ENCODE data around the gene TDP2. TPM values are rescaled to one million over a fixed set of nuclear protein-coding genes. Genes with fewer than 3 reads are reported as not detected.
"Not testable (repeated sequence)": the region's sequence is repeated elsewhere in the genome, so short reads cannot be mapped to it uniquely, and the experiment has no call there.

Gene TDP2
- total RNA-seq, 1 donor, result 24.8 TPM

DNA sequence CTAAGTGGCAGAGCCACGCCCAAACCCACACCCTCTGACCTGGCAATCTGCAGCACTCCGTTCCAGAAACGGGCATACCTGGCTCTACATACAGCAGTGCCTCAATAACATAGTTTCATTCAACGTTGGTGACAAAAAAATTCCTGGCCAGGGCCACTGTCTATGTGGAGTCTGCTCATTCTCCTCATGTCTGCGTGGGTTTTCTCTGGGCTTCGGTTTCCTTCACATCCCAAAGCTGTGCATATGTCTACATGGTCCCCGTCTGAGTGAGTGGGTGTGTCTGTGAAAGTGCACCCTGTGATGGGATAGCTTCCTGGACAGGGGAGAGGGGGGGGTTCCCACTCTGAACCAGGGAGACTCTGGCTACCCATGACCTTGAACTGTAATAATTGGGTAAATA is 22.8 kb downstream of the TDP2 start:
- Histone ChIP-seq H3K27me3 (ENCODE audit: insufficient read depth, low read length) (peaks cover 24% of the 10 kb centered on the region), H3K4me3 (ENCODE audit: low read length) (no peak overlapping the region), H3K4me1 (ENCODE audit: insufficient read depth, low read length) (peaks cover 10% of the 10 kb centered on the region), H3K9me3 (ENCODE audit: low read depth, low read length) (no peaks in the 10 kb centered on the region)

DNA sequence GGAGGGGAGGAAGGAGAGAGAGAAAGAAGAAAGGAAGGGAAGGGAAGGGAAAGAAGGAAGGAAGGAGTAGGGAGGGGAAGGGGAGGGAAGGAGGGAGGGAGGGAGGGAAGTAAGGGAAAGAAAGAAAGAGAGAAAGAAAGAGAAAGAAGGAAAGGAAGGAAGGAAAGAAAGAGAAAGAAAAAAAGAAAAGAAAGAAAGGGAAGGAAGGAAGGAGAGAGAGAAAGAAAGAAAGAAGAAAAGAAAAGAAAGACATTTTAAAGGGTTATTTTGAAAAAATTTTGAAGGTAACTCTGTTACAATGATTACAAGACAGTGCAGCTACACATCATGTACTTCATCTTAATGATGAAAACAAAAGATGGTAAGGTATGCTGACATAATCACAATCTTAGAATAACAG is 24.6 kb downstream of the TDP2 start:
- H3K4me3 ChIP-seq (ENCODE audit: low read length), result no peak overlapping the region
- peaks cover 10% of the 10 kb centered on the region for H3K4me1 ChIP-seq (ENCODE audit: insufficient read depth, low read length)
- H3K27me3 ChIP-seq (ENCODE audit: insufficient read depth, low read length), result peaks cover 24% of the 10 kb centered on the region
- no peaks in the 10 kb centered on the region for H3K9me3 ChIP-seq (ENCODE audit: low read depth, low read length)

DNA sequence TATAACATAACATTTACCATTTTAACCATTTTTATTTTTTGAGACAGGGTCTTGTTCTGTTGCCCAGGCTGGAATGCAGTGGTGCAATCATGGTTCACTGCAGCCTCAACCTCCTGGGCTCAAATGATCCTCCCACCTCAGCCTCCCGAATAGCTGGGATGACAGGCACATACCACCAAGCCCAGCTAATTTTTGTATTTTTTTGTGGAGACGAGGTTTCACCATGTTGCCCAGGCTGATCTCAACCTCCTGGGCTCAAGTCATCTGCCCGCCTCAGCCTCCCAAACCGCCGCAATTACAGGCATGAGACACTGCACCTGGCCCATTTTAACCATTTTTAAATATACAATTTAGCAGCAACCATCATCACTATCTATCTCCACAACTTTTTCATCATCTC is 26.1 kb downstream of the TDP2 start:
- H3K27me3 ChIP-seq (ENCODE audit: insufficient read depth, low read length), result peaks cover 29% of the 10 kb centered on the region
- H3K4me3 ChIP-seq (ENCODE audit: low read length); H3K4me1 ChIP-seq (ENCODE audit: insufficient read depth, low read length); H3K9me3 ChIP-seq (ENCODE audit: low read depth, low read length): not testable (repeated sequence)

DNA sequence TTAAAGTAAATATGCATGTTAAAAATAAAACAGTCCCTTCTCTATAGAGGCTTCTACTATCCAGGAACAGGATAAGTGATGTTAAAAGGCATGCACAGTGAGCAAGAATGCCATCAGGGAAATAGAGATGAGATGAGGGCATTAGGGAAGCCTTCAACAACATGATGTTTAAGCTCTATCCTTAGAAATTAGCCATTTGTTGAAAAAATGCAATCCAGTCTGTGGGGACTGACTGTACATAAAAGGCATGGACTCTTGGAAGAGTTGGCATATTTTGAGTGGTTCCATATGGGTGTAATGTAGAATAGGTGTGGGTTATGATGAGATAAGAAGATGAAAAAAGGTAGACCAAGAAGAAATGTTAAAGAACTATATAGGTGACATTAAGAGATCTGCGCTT is 26.5 kb downstream of the TDP2 start:
- Histone ChIP-seq H3K4me1 (ENCODE audit: insufficient read depth, low read length) (no peaks in the 10 kb centered on the region), H3K9me3 (ENCODE audit: low read depth, low read length) (no peaks in the 10 kb centered on the region), H3K27me3 (ENCODE audit: insufficient read depth, low read length) (peaks cover 29% of the 10 kb centered on the region), H3K4me3 (ENCODE audit: low read length) (no peak overlapping the region)

DNA sequence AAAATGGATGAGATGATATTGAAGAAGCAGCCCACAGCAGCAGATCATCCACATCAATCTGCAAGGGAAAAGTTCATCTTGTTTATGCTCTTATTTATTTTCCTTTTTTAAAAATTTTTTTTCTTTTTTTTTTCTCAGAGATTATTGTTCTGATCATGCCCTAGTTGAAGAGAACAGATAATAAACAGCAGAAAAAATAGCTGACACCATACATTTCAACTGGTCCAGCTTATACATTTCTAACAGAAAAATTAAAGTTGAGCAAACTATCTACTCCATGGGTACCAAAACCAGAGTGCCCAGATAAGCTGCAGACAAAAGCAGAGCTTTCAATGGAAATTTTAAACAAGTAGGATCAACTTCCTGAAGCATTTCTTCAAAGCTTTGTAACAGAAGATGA is 30.0 kb downstream of the TDP2 start:
- no peaks in the 10 kb centered on the region for H3K4me1 ChIP-seq (ENCODE audit: insufficient read depth, low read length)
- no peak overlapping the region for H3K4me3 ChIP-seq (ENCODE audit: low read length)
- peaks cover 16% of the 10 kb centered on the region for H3K27me3 ChIP-seq (ENCODE audit: insufficient read depth, low read length)
- H3K9me3 ChIP-seq (ENCODE audit: low read depth, low read length), result no peaks in the 10 kb centered on the region

DNA sequence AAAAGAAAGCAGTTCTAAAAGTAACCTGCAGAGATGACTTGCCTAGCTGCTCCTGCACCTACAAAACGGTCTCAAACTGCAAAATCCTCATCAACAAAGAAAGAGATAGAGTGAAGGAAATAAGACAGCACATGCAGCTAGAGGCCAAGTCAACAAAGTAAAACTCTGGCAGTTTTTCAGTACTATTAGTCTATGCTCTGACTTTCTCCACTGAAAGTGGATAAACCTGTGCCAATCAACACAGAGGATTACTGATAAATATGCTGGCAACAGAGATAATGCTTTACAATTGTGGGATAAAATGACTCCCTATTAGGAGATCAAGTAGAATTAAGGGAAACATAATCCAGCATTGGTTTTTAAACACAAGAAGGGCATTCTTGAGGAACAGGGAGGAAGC is 34.1 kb downstream of the TDP2 start:
- Histone ChIP-seq H3K4me1 (ENCODE audit: insufficient read depth, low read length) (no peaks in the 10 kb centered on the region), H3K27me3 (ENCODE audit: insufficient read depth, low read length) (peaks cover 16% of the 10 kb centered on the region), H3K4me3 (ENCODE audit: low read length) (no peak overlapping the region), H3K9me3 (ENCODE audit: low read depth, low read length) (no peaks in the 10 kb centered on the region)

DNA sequence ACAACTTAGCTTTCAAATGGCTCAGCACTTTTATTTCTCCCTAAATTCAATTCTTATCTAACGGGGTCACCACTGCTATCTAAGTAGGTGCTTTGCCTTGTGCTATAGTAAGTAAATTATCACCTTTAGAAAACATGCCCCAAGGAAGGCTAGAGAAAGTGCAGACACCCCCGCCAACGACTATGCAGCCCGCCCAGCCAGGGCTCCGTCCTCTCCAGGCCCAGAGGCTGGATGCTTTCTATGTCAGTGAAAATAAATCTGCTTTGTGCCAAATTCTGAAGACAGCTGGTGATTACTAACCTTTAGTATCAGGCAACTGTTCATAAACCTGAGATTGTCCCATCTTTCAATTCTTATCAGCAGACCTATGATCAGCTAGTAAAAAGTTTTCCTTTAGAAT is 35.0 kb downstream of the TDP2 start:
- Histone ChIP-seq H3K4me1 (ENCODE audit: insufficient read depth, low read length) (no peaks in the 10 kb centered on the region), H3K9me3 (ENCODE audit: low read depth, low read length) (no peaks in the 10 kb centered on the region), H3K4me3 (ENCODE audit: low read length) (no peak overlapping the region), H3K27me3 (ENCODE audit: insufficient read depth, low read length) (peaks cover 16% of the 10 kb centered on the region)

DNA sequence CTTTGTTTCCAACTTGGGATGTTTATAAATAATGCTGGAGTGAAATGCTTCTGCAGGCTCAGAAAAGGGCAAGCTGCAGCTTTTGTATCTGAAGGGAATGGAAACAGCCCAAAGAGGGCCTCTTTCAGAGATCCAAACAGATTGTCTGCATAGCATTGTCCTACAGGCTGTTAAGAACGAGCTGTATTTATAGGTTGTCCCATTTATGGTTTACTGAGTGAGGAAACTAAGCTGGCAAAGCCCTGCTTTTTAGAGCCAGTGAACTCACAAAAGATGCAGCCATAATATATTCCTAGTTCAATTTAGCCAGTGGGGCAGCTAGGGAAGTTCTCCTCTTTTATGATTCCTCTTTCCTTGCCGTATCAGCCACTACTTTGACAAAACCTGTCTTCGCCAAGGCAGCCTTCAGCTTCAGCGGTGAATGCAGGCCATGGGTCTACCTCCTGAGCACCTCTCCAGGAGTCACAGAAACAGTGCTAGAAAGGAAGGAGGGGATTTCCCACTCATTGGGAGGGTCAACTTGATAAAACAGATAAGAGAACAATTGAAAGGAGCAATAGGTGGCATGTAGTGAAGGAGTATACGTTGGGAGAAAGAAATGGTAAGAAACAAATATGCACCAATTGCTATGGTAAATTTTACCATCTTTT is 35.7 kb downstream of the TDP2 start:
- no peak overlapping the region for H3K4me3 ChIP-seq (ENCODE audit: low read length)
- no peaks in the 10 kb centered on the region for H3K9me3 ChIP-seq (ENCODE audit: low read depth, low read length)
- peaks cover 14% of the 10 kb centered on the region for H3K27me3 ChIP-seq (ENCODE audit: insufficient read depth, low read length)
- H3K4me1 ChIP-seq (ENCODE audit: insufficient read depth, low read length), result no peaks in the 10 kb centered on the region

DNA sequence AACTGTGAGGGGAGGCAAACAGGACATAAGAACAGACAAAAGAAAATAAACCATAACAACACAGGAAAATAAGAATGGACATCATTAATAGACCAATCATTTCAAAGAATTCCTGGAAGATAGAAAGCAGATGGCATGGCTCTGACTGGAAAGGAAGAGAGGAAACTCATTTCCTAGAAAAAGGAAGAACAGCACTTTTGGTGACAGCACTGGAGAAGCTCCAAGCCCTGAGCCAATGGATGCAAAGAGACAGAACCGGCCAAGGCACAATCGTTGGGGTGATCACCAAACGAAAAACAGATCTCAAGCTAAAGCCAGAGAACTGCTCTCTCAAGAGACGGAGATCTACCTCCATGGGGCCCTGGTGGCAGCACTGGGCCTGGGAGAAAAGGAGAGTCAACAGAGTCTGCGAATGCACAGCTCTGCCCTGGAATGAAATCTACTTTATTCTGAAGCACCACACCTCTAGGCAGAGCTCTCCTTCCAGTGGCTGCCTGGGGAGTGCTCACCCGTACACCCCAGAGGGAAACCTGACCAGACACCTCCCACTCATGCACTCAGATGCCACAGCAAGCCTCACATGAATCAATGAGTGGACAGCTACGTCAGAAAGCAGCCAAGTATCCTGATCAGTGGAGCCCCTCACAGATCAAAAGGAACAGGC is 44.9 kb downstream of the TDP2 start:
- Histone ChIP-seq H3K4me3 (ENCODE audit: low read length) (no peak overlapping the region), H3K9me3 (ENCODE audit: low read depth, low read length) (no peaks in the 10 kb centered on the region), H3K4me1 (ENCODE audit: insufficient read depth, low read length) (no peaks in the 10 kb centered on the region), H3K27me3 (ENCODE audit: insufficient read depth, low read length) (no peaks in the 10 kb centered on the region)

DNA sequence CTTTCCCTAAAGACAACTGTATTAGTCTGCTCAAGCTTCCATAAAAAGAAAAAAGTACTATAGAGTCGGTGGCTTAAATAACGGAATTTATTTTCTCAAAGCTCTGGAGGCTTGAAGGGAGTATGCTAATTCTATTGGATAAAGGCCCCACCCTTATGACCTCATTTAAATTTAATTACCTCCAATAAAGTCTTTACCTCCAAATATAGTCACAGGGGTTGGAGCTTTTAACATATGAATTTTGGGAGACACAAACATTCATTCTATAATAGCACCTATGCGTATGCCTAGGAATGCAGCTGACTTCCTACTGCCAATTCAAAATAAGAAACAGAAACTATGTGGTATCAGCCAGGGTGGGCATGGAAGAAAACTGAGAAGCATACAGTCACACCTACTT is 46.1 kb downstream of the TDP2 start:
- Histone ChIP-seq H3K4me1 (ENCODE audit: insufficient read depth, low read length) (no peaks in the 10 kb centered on the region), H3K4me3 (ENCODE audit: low read length) (no peak overlapping the region), H3K27me3 (ENCODE audit: insufficient read depth, low read length) (no peaks in the 10 kb centered on the region), H3K9me3 (ENCODE audit: low read depth, low read length) (no peaks in the 10 kb centered on the region)

DNA sequence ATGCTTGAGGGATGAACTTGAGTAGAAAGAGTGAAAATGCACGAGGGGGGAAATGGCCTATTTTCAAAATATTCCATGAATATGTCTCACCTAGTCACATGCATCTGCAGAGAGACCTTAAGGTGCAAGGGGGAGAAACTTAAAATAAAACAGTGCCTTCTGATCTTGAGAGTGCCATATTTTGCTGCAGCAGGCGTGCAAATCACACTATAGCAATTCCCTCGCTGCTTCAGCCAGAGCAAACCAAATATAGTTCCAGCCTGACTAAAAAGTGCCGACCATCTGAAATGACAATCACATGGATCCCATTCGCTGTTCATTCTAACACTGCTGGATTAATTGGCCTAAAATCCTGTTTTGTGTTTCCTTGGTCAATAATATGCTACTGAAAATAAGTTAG is 47.0 kb downstream of the TDP2 start:
- Histone ChIP-seq H3K4me3 (ENCODE audit: low read length) (no peak overlapping the region), H3K9me3 (ENCODE audit: low read depth, low read length) (no peaks in the 10 kb centered on the region), H3K4me1 (ENCODE audit: insufficient read depth, low read length) (no peaks in the 10 kb centered on the region), H3K27me3 (ENCODE audit: insufficient read depth, low read length) (no peaks in the 10 kb centered on the region)

DNA sequence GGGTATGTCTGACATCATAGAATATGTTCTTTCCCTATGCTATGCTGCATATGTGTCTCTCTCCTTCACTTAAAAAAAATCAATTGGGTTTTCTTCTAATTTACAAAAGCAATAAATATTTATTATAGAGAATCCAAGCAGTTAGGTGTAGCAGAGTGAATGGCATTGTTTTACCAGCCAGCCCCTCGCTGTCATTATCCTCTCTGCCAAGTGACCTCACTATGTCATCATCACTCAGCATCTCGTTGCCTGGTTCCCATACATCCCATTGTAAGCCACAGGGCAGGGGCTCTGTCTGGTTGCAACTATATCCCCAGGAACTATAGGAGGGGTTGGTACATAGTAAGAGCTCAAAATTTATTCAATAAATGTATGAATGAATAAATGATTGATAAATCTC is 52.1 kb downstream of the TDP2 start:
- no peak overlapping the region for H3K4me3 ChIP-seq (ENCODE audit: low read length)
- no peaks in the 10 kb centered on the region for H3K4me1 ChIP-seq (ENCODE audit: insufficient read depth, low read length)
- peaks cover 4% of the 10 kb centered on the region for H3K27me3 ChIP-seq (ENCODE audit: insufficient read depth, low read length)
- H3K9me3 ChIP-seq (ENCODE audit: low read depth, low read length), result no peaks in the 10 kb centered on the region

DNA sequence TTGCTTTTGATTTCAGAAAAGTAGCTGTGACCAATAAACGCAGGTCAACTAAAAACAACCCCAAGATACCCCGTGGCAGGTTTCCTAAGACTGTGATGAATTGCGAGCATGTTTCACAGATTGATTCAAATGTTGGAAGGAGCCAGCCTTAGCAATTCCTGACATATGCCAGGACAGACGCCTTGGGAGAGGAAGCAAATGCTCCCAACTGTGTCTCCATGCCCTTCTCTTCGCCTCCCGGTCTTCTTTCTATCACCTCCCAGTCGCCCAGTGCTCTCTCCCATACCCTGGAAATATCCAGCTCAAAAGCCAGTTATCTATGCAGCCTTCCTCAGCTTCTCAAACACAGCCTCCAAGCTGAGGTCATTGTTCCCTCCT is 52.7 kb downstream of the TDP2 start:
- peaks cover 4% of the 10 kb centered on the region for H3K27me3 ChIP-seq (ENCODE audit: insufficient read depth, low read length)
- H3K9me3 ChIP-seq (ENCODE audit: low read depth, low read length), result no peaks in the 10 kb centered on the region
- H3K4me1 ChIP-seq (ENCODE audit: insufficient read depth, low read length), result no peaks in the 10 kb centered on the region
- no peak overlapping the region for H3K4me3 ChIP-seq (ENCODE audit: low read length)

DNA sequence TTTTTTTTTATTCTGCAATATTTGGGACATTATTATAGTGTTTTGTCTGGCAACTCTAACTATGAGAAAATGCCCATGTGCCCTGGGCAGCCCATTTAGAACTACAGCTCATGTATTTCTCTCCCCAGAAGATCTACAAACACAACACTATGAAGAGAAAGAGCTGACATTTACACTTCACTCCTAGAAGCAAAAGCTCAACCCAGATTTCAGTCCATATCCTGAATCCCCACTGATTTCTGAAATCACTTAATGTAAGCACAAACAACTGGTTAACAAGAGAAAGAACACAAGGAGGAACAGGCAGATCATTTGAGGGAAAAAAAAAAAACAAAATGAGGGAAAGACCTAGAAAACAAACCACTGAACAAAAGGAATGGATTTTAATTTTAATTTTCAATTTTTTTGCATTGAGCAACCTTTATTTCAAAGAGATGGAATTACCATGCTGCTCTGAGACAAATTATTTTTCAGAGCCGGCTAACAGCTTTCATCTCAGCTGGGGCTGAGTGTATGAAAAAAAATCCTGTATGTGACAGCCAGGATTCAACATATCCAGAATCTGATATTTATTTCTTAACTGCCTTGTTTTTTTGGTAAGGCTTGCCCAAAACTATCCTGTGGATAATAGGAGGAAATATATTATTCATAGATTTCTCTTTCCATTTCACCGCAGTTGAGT is 53.2 kb downstream of the TDP2 start:
- no peaks in the 10 kb centered on the region for H3K4me1 ChIP-seq (ENCODE audit: insufficient read depth, low read length)
- H3K27me3 ChIP-seq (ENCODE audit: insufficient read depth, low read length), result peaks cover 4% of the 10 kb centered on the region
- no peaks in the 10 kb centered on the region for H3K9me3 ChIP-seq (ENCODE audit: low read depth, low read length)
- H3K4me3 ChIP-seq (ENCODE audit: low read length), result no peak overlapping the region

DNA sequence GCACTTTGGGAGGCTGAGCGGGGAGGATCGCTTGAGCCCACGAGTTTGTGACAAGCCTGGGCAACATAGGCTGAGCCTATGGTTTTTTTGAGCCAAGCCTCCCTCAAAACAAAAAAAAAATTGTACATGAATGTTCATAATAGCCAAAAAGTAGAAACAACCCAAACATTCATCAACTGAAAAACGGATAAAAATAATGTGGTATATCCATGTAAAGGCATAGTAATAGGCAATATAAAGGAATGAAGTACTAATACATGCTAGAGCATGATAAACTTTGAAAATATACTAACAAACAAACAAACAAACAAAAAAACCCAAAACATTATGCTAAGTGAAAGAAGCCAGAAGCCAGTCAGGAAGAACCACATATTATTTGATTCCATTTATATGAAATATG is 56.0 kb downstream of the TDP2 start:
- Histone ChIP-seq H3K4me1 (ENCODE audit: insufficient read depth, low read length) (no peaks in the 10 kb centered on the region), H3K4me3 (ENCODE audit: low read length) (no peak overlapping the region), H3K9me3 (ENCODE audit: low read depth, low read length) (no peaks in the 10 kb centered on the region), H3K27me3 (ENCODE audit: insufficient read depth, low read length) (peaks cover 4% of the 10 kb centered on the region)
